ENCODE measurements around the gene FBN3. TPM values are rescaled to one million over a fixed set of nuclear protein-coding genes. Genes with fewer than 3 reads are reported as not detected.

The FBN3 gene
- total RNA-seq, 2 experiments from 2014 or later, result not detected

DNA sequence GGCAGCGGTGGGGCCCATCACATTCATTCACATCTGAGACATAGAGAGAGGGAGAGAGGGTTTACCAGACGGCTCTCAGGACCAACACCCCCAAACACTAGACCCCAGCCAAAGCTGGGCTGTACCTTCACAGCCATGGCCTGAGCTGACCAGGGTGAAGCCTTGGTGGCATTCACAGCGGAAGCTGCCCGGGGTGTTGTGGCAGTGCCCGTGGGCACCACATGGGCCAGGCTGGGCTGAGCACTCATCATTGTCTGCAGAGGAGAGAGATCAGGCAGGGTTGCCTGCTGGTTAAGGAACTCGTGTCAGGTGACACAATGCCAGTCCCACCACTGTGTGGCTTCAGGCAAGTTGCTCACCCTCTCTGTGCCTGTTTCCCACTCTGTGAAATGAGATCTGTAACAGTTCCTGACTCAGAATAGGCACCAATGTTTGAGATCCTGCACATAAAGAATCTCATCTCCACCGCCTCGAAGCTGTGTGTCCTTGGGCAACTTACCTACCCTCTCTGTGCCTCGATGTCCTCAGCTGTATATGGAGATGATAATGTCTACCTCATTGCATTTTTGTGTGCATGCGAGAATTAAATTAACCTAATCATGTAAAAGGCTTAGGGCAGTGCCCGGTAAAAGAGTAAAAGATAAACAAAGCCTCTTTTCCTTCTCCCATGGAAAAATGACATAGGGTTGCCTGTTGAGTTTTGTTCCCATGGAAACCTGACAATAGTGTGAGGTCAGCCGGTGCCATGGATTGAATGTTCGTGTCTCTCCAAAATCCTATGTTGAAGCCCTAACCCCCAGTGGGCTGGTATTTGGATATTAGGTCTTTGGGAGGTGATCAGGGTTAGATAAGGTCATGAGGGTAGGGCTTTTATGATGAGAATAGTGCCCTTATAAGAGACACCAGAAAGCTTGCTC lies 74.0 kb downstream of the FBN3 start:
- no peak overlapping the region for H3K27ac Mint-ChIP-seq
- no peak for DNase-seq
- peaks cover 2% of the 10 kb centered on the region for H3K4me1 Mint-ChIP-seq

DNA sequence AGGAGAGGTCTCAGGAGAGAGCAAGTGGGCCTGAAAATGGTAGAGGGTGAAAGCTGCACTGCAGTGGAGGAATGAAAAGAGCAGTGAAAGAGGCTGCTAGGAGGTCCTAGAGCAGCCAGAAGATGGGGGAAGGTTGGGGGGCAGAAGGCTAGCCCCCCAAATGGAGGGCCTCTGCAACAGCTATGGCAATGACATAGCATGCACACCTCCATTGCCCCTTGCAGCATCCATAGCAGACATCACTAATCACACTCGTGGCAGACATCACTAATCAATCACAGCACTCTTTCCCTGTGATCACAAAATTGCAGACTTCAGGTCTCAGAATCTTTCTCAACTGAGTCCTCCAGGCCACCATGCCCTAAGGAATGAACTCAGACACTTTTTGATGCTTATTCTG lies 74.9 kb downstream of the FBN3 start:
- H3K4me3 Mint-ChIP-seq, result no peak overlapping the region
- H3K27ac Mint-ChIP-seq, result no peak overlapping the region
- H3K27me3 Mint-ChIP-seq, result no peaks in the 10 kb centered on the region
- peaks cover 9% of the 10 kb centered on the region for H3K36me3 Mint-ChIP-seq
- no peak for DNase-seq
- H3K9me3 Mint-ChIP-seq, result peaks cover 12% of the 10 kb centered on the region
- H3K4me1 Mint-ChIP-seq, result peaks cover 2% of the 10 kb centered on the region

More for the DNA sequence above, 74.0 kb downstream of the FBN3 start:
- H3K36me3 Mint-ChIP-seq, result peaks cover 6% of the 10 kb centered on the region
- H3K4me3 Mint-ChIP-seq, result no peak overlapping the region
- H3K9me3 Mint-ChIP-seq, result peaks cover 7% of the 10 kb centered on the region
- no peaks in the 10 kb centered on the region for H3K27me3 Mint-ChIP-seq

GRCh38 chr19:8071912-8072311 lies 77.5 kb downstream of the FBN3 start:
- H3K27me3 Mint-ChIP-seq, result no peaks in the 10 kb centered on the region
- H3K4me1 Mint-ChIP-seq, result peaks cover 2% of the 10 kb centered on the region
- H3K9me3 Mint-ChIP-seq, result peaks cover 19% of the 10 kb centered on the region
- no peak overlapping the region for H3K27ac Mint-ChIP-seq
- peaks cover 10% of the 10 kb centered on the region for H3K36me3 Mint-ChIP-seq
- DNase-seq, result no peak
- H3K4me3 Mint-ChIP-seq, result no peak overlapping the region

DNA sequence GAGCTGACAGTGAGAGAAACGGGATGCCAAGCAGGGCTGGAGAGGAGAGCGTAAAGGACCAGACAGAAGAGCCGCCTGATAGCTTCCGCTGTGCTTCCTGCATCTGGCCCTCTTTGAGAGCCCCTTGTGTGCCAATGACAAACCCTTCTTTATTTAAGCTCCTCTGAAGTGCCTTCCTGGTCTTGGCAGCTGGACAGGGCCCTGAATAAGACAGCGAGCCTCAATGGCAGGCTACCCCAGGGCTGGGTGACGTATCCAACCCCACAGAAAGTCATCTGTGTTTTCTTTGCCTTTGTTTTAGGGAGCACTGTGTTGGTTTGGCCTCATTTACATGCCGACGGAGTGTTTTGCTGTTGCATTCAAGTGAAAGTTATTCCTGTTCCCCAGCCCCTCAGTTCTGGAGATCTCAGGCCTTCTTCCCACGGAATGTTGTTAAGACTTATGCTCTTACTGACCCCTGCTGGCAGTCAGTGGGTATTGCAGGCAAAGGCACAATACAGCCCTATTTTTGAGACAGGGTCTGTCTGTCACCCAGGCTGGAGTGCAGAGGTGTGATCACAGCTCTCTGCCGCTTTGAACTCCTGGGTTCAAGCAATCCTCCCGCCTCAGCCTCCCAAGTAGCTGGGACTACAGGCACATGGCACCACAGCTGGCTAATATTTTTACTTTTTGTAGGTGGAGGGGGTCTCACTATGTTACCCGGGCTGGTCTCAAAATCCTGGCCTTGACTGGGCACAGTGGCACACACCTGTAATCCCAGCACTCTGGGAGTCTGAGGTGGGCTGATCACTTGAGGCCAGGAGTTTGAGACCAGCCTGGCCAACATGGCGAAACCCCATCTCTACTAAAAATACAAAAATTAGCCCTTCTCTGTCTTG lies 80.1 kb downstream of the FBN3 start:
- H3K27ac Mint-ChIP-seq, result no peak overlapping the region
- H3K4me1 Mint-ChIP-seq, result peaks cover 2% of the 10 kb centered on the region
- peaks cover 10% of the 10 kb centered on the region for H3K36me3 Mint-ChIP-seq
- peaks cover 17% of the 10 kb centered on the region for H3K9me3 Mint-ChIP-seq
- H3K27me3 Mint-ChIP-seq, result no peaks in the 10 kb centered on the region
- DNase-seq, result no peak
- H3K4me3 Mint-ChIP-seq, result no peak overlapping the region

DNA sequence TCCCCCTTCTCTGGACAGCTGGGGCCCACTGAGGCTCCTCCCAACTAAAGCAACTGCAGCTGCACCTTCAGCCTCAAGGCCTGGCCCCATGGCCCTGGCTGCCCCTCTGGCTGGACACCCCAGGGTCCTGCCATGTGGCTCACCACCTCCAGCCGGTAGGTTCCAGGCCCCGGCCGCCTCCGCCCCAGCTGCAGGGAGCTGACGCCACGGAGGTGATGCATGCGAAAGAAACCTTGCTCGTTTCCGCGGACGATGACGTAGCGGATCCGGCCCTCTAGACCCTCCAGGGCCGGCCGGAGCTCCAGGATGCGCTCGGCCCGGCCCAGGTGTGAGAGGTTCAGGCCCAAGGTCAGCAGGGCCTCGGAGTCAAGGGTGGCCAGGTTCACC lies 83.5 kb downstream of the FBN3 start:
- peaks cover 12% of the 10 kb centered on the region for H3K9me3 Mint-ChIP-seq
- H3K36me3 Mint-ChIP-seq, result peaks cover 4% of the 10 kb centered on the region
- H3K27me3 Mint-ChIP-seq, result no peaks in the 10 kb centered on the region
- H3K4me1 Mint-ChIP-seq, result no peaks in the 10 kb centered on the region
- no peak overlapping the region for H3K27ac Mint-ChIP-seq
- no peak overlapping the region for H3K4me3 Mint-ChIP-seq
- no peak for DNase-seq

GRCh38 chr19:8064911-8065874 lies 84.2 kb downstream of the FBN3 start:
- peaks cover 4% of the 10 kb centered on the region for H3K36me3 Mint-ChIP-seq
- H3K4me3 Mint-ChIP-seq, result no peak overlapping the region
- H3K27ac Mint-ChIP-seq, result no peak overlapping the region
- DNase-seq, result peak; percentile 18
- peaks cover 10% of the 10 kb centered on the region for H3K9me3 Mint-ChIP-seq
- H3K27me3 Mint-ChIP-seq, result no peaks in the 10 kb centered on the region
- no peaks in the 10 kb centered on the region for H3K4me1 Mint-ChIP-seq

DNA sequence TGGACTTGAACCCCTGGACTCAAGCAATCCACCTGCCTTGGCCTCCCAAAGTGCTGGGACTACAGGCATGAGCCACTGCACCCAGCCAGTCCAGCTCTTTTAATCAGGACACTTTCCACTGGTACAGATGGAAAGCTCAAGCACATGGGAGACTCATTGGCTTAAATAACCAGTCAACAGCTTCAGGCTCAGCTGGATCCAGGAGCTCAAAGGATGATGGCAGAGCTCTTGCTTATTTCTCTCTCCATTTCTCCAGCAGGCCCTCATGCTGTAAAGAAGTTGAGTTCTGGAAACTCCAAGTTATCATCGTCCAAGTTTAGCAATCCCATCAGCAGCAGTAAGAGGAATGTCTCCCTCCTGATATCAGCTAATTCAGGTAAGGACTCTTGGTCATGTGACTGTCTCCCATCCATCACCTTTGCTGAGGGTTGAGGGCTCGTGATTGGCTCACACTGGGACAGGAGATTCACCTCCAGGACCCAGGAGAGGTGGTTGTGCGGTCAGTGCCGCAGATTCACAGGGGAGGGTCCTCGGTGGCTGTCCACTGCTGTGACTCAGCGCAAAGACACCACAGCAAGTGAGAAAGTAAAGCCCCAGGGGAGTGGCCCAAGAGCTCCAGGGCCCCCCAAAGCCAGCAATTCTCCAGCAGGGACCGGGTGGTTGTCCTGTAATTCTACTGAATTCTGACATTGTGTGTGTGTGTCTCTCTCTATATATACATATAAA lies 91.7 kb downstream of the FBN3 start:
- H3K27me3 Mint-ChIP-seq, result no peaks in the 10 kb centered on the region
- H3K9me3 Mint-ChIP-seq, result no peaks in the 10 kb centered on the region
- H3K36me3 Mint-ChIP-seq, result no peaks in the 10 kb centered on the region
- H3K27ac Mint-ChIP-seq, result no peak overlapping the region
- H3K4me1 Mint-ChIP-seq, result no peaks in the 10 kb centered on the region
- no peak for DNase-seq
- H3K4me3 Mint-ChIP-seq, result no peak overlapping the region

DNA sequence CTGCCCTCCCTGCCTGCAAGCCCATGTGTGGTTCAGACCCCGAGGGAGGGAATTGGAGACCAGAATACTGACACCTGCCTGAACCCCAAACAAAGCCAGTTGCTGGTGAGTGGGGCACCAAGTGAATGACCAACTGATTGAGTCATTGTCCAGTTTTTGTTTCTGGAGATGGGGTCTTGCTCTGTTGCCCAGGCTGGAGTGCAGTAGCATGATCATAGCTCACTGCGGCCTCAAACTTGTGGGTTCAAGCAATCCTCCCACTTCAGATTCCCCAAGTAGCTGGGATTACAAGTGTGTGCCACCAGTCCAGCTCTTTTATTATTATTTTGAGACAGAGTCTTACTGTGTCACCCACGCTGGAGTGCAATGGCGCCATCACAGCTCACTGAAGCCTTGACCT lies 92.9 kb downstream of the FBN3 start:
- peaks cover 11% of the 10 kb centered on the region for H3K4me1 Mint-ChIP-seq
- H3K9me3 Mint-ChIP-seq, result no peaks in the 10 kb centered on the region
- H3K4me3 Mint-ChIP-seq, result no peak overlapping the region
- no peak overlapping the region for H3K27ac Mint-ChIP-seq
- H3K27me3 Mint-ChIP-seq, result no peaks in the 10 kb centered on the region
- DNase-seq, result no peak
- no peaks in the 10 kb centered on the region for H3K36me3 Mint-ChIP-seq

GRCh38 chr19:8054169-8054568 lies 95.2 kb downstream of the FBN3 start:
- DNase-seq, result no peak
- no peak overlapping the region for H3K4me3 Mint-ChIP-seq
- H3K36me3 Mint-ChIP-seq, result no peaks in the 10 kb centered on the region
- H3K27me3 Mint-ChIP-seq, result peaks cover 4% of the 10 kb centered on the region
- H3K9me3 Mint-ChIP-seq, result no peaks in the 10 kb centered on the region
- H3K4me1 Mint-ChIP-seq, result peaks cover 12% of the 10 kb centered on the region
- H3K27ac Mint-ChIP-seq, result no peak overlapping the region

- H3K4me1 Mint-ChIP-seq, result peaks cover 12% of the 10 kb centered on the region
- no peak for DNase-seq
- peaks cover 5% of the 10 kb centered on the region for H3K27me3 Mint-ChIP-seq
- no peaks in the 10 kb centered on the region for H3K9me3 Mint-ChIP-seq
- peak within 1 kb of the TSS; percentile 80 for H3K27ac Mint-ChIP-seq
- H3K36me3 Mint-ChIP-seq, result no peaks in the 10 kb centered on the region
- H3K4me3 Mint-ChIP-seq, result peak within 1 kb of the TSS; percentile 25
Observed at GRCh38 chr19:8052464-8052859, 96.9 kb downstream of the FBN3 start, which contains the start of gene CCL25. CCL25 (plus strand) TSS chr19:8052760; CDS start chr19:8053050, 290 bp downstream.

GRCh38 chr19:8050274-8051096 lies 98.9 kb downstream of the FBN3 start:
- peak; percentile 89 for DNase-seq
- Mint-ChIP-seq H3K27me3 (peaks cover 6% of the 10 kb centered on the region), H3K4me1 (peaks cover 15% of the 10 kb centered on the region), H3K4me3 (peak overlapping the region; percentile 66), H3K9me3 (no peaks in the 10 kb centered on the region), H3K27ac (no peak overlapping the region), H3K36me3 (no peaks in the 10 kb centered on the region)

DNA sequence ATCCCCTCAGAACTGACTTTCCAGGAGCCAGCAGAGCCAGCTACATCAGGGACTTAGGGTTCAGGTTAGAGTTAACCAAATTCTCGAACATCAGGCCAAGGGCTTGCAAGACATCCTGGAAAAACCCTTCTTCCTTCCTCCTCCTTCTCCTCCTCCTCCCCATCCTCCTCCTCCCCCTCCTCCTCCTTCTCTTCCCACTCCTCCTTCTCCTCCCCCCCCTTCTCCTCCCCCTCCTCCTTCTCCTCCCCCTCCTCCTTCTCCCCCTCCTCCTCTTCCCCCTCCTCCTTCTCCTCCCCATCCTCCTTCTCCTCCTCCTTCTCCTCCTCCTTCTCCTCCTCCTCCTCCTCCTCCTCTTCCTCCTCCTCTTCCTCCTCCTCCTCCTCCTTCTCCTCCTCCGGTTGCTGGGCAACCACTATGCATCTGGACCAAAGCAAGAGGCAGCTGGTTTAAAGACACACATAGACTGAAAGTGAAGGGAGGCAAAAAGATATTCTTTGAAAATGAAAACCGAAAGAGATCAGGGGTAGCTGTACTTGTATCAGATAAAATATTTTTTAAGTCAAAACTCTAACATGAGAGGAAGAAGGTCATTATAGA lies 102.7 kb downstream of the FBN3 start:
- Mint-ChIP-seq H3K27ac (no peak overlapping the region), H3K9me3 (no peaks in the 10 kb centered on the region), H3K4me1 (peaks cover 5% of the 10 kb centered on the region), H3K36me3 (no peaks in the 10 kb centered on the region), H3K4me3 (no peak overlapping the region), H3K27me3 (peaks cover 6% of the 10 kb centered on the region)
- DNase-seq, result no peak
